DMS 273 treated with DMSO at 0.1 percent for 48 hours (cell line): Measurements from ENCODE around the gene CDK14.
"Not testable (repeated sequence)": the region's sequence is repeated elsewhere in the genome, so short reads cannot be mapped to it uniquely, and the experiment has no call there.

Experiments
- DNase-seq: peaks from one replicate; lab custom pipeline; 2025; lab: John Stamatoyannopoulos, UW

CDK14 gene

GRCh38 chr7:90792301-90792700 lies 196.2 kb downstream of the CDK14 start:
- no peak for DNase-seq

GRCh38 chr7:90794234-90794633 lies 198.1 kb downstream of the CDK14 start:
- not testable (repeated sequence) for DNase-seq

GRCh38 chr7:90797596-90797995 lies 201.5 kb downstream of the CDK14 start:
- DNase-seq = no peak

- DNase-seq = no peak
Observed at GRCh38 chr7:90804370-90804769, 208.2 kb downstream of the CDK14 start.

GRCh38 chr7:90815552-90815951 lies 219.4 kb downstream of the CDK14 start:
- DNase-seq = not testable (repeated sequence)

- DNase-seq = peak; percentile 75
Observed at GRCh38 chr7:90816511-90817142, 220.5 kb downstream of the CDK14 start.

- no peak for DNase-seq
Observed at GRCh38 chr7:90817151-90817550, 221.0 kb downstream of the CDK14 start.

GRCh38 chr7:90817846-90818245 lies 221.7 kb downstream of the CDK14 start:
- no peak for DNase-seq

GRCh38 chr7:90818341-90818740 lies 222.2 kb downstream of the CDK14 start:
- DNase-seq = no peak

- DNase-seq = no peak
Observed at GRCh38 chr7:90821961-90822620, 226.0 kb downstream of the CDK14 start.

GRCh38 chr7:90824386-90825307 lies 228.5 kb downstream of the CDK14 start:
- peak; percentile 46 for DNase-seq

GRCh38 chr7:90825779-90826178 lies 229.7 kb downstream of the CDK14 start:
- no peak for DNase-seq

- DNase-seq = no peak
Observed at GRCh38 chr7:90828601-90829000, 232.5 kb downstream of the CDK14 start.

GRCh38 chr7:90830308-90830707 lies 234.2 kb downstream of the CDK14 start:
- no peak for DNase-seq

GRCh38 chr7:90832726-90833125 lies 236.6 kb downstream of the CDK14 start:
- no peak for DNase-seq

- no peak for DNase-seq
Observed at GRCh38 chr7:90833443-90833842, 237.3 kb downstream of the CDK14 start.

GRCh38 chr7:90834771-90835170 lies 238.7 kb downstream of the CDK14 start:
- DNase-seq = peak; percentile 80

- no peak for DNase-seq
Observed at GRCh38 chr7:90835861-90836260, 239.7 kb downstream of the CDK14 start.

- DNase-seq = no peak
Observed at GRCh38 chr7:90836937-90837336, 240.8 kb downstream of the CDK14 start.

GRCh38 chr7:90838799-90839198 lies 242.7 kb downstream of the CDK14 start:
- no peak for DNase-seq

- DNase-seq = no peak
Observed at GRCh38 chr7:90839316-90839715, 243.2 kb downstream of the CDK14 start.

GRCh38 chr7:90839727-90840291 lies 243.7 kb downstream of the CDK14 start:
- no peak for DNase-seq
